ENCODE measurements around the gene ITGB2.

- no peak for TF ChIP-seq EZH2 (IDR thresholded peaks at IDR 0.05; ENCODE audit: borderline replicate concordance, low read length)
- no peak for TF ChIP-seq CTCF (IDR thresholded peaks at IDR 0.05; ENCODE audit: low read length)
These were observed 47.1 kb downstream of the ITGB2 start, which contains the start of gene PTTG1IP for GRCh38 chr21:44873356-44874239.

Data from OCI-LY1 (cell line).